PC-9 (cell line): Measurements from ENCODE around the gene PRKG1. TPM values are rescaled to one million over a fixed set of nuclear protein-coding genes. Genes with fewer than 3 reads are reported as not detected.
"Not testable (repeated sequence)": the region's sequence is repeated elsewhere in the genome, so short reads cannot be mapped to it uniquely, and the experiment has no call there.

Experiments used
- BruUV-seq: library from RNA; stranded (reverse); fragments of 400-500 nt; replicated peaks from 2 replicates; lab custom pipeline; 2021; lab: Mats Ljungman, UMichigan
- CTCF ChIA-PET: fragments of 300-600 bp; sonication (Branson Sonifier 250); formaldehyde crosslinking; loops from one replicate; lab custom pipeline; 2022; ENCODE audit warnings: antibody characterized with exemption; lab: Charles Lee
- POLR2A ChIA-PET: fragments of 300-600 bp; sonication (Branson Sonifier 250); formaldehyde crosslinking; loops from one replicate; lab custom pipeline; 2022; ENCODE audit warnings: antibody characterized with exemption; ENCODE audit not compliant: unreplicated experiment; lab: Charles Lee
- DNase-seq, 2 experiments: peaks; one replicate each; pipeline versions ENCODE4 v3.0.0 to v3.0.0-alpha.2; 2015 to 2022; ENCODE audit warnings: mixed read lengths in 1 of 2
- H2AFZ ChIP-seq: fragments of 200-600 bp; sonication (generic); 2 replicates; pipeline ENCODE4 v1.8.1; 2017; ENCODE audit warnings: antibody characterized with exemption
- H3F3A ChIP-seq: fragments of 200-600 bp; sonication (generic); 2 replicates; pipeline ENCODE4 v1.8.1; 2017; ENCODE audit warnings: antibody characterized with exemption, mild to moderate bottlenecking, low read depth; ENCODE audit not compliant: insufficient read depth
- H3K27ac ChIP-seq: fragments of 200-600 bp; sonication (generic); 2 replicates; pipeline ENCODE4 v1.6.1; 2016; ENCODE audit warnings: mixed run types
- H3K27me3 ChIP-seq: fragments of 200-600 bp; sonication (generic); 2 replicates; pipeline ENCODE4 v1.6.1; 2016; ENCODE audit warnings: low read depth, mixed run types; ENCODE audit not compliant: insufficient read depth
- H3K36me3 ChIP-seq: fragments of 200-600 bp; sonication (generic); 2 replicates; pipeline ENCODE4 v1.6.1; 2016; ENCODE audit warnings: low read depth, mixed run types
- H3K4me1 ChIP-seq: fragments of 200-600 bp; sonication (generic); replicated peaks from 2 replicates; pipeline ENCODE4 v1.6.1; 2016; ENCODE audit warnings: mixed run types; ENCODE audit not compliant: insufficient read depth
- H3K4me2 ChIP-seq: fragments of 200-600 bp; sonication (generic); 2 replicates; pipeline ENCODE4 v1.6.1; 2017; ENCODE audit warnings: mixed run types
- H3K4me3 ChIP-seq: fragments of 200-600 bp; sonication (generic); 2 replicates; pipeline ENCODE4 v1.6.1; 2016; ENCODE audit warnings: mixed run types
- H3K79me2 ChIP-seq: fragments of 200-600 bp; sonication (generic); 2 replicates; pipeline ENCODE4 v1.6.1; 2017; ENCODE audit warnings: low read depth, mixed run types
- H3K9me2 ChIP-seq: fragments of 200-600 bp; sonication (generic); 2 replicates; pipeline ENCODE4 v1.8.1; 2017; ENCODE audit warnings: mild to moderate bottlenecking; ENCODE audit not compliant: insufficient read depth
- H3K9me3 ChIP-seq: fragments of 200-600 bp; sonication (generic); 2 replicates; pipeline ENCODE4 v1.8.1; 2016; ENCODE audit warnings: low read depth; ENCODE audit not compliant: insufficient read depth
- H4K20me1 ChIP-seq: fragments of 200-600 bp; sonication (generic); 2 replicates; pipeline ENCODE4 v1.8.1; 2017; ENCODE audit not compliant: insufficient read depth
- CTCF ChIP-seq: fragments of 200-600 bp; sonication (generic); conservative IDR thresholded peaks from 2 replicates; pipeline ENCODE4 v1.6.1; 2017; ENCODE audit warnings: mixed run types, antibody characterized with exemption, mild to moderate bottlenecking, moderate library complexity
- EZH2 ChIP-seq: fragments of 200-600 bp; sonication (generic); IDR thresholded peaks from 2 replicates; pipeline ENCODE4 v1.8.0; 2017; ENCODE audit warnings: antibody characterized with exemption, low read depth
- intact Hi-C: fragments of 100-400 bp; cut with micrococcal nuclease; formaldehyde crosslinking; loops from one replicate; pipeline ENCODE4 v1.10.0; 2022; ENCODE audit not compliant: unreplicated experiment
- total RNA-seq: library from RNA; stranded (reverse); gene quantifications from 2 replicates; pipeline ENCODE4 v1.2.3, GENCODE V29; 2021

Gene PRKG1
- total RNA-seq, 1 experiment from 2014 or later: 0.70 TPM

- intact Hi-C loops: no loop called here
- H3K4me1 ChIP-seq: no peaks in the 10 kb centered on the region
- H3K27ac ChIP-seq: no peak overlapping the region
- H3K27me3 ChIP-seq: no peaks in the 10 kb centered on the region
- H3K9me2 ChIP-seq: no peaks in the 10 kb centered on the region
- no peak for TF ChIP-seq EZH2
- no peak overlapping the region for H3K4me2 ChIP-seq
- H3K9me3 ChIP-seq: 0 out of 2 replicates have a peak, but pooled peaks cover 4% of the 10 kb centered on the region
- BruUV-seq: no TSS peak
- DNase-seq: no peak
- no peaks in the 10 kb centered on the region for H3K79me2 ChIP-seq
- no peak overlapping the region for H3K4me3 ChIP-seq
- H3F3A ChIP-seq: no peaks in the 10 kb centered on the region
- POLR2A ChIA-PET: interaction anchor here (0.7 kb wide), 1 partner anchor 570 kb away, joined by 4 read pairs; no protein-coding TSS in a partner anchor
- H4K20me1 ChIP-seq: no peaks in the 10 kb centered on the region; the same call in 1 of the 2 replicates
- H2AFZ ChIP-seq: no peak overlapping the region
- CTCF ChIA-PET: no interaction called here
- no peaks in the 10 kb centered on the region for H3K36me3 ChIP-seq
Observed at GRCh38 chr10:52031771-52032170, 957.5 kb downstream of the PRKG1 start.

GRCh38 chr10:52032681-52033629 lies 958.7 kb downstream of the PRKG1 start:
- Histone ChIP-seq H3K36me3 (no peaks in the 10 kb centered on the region), H3K4me2 (no peak overlapping the region), H3K4me1 (no peaks in the 10 kb centered on the region), H3K27ac (no peak overlapping the region), H3F3A (no peaks in the 10 kb centered on the region), H2AFZ (no peak overlapping the region), H3K27me3 (no peaks in the 10 kb centered on the region), H3K9me3 (0 out of 2 replicates have a peak, but pooled peaks cover 4% of the 10 kb centered on the region), H4K20me1 (no peaks in the 10 kb centered on the region; the same call in 1 of the 2 replicates), H3K9me2 (no peaks in the 10 kb centered on the region), H3K4me3 (no peak overlapping the region), H3K79me2 (no peaks in the 10 kb centered on the region)
- no peak for TF ChIP-seq CTCF
- TF ChIP-seq EZH2: no peak
- no TSS peak for BruUV-seq
- DNase-seq: no peak
- ChIA-PET CTCF (no interaction called here), POLR2A (interaction anchor here (0.7 kb wide), 1 partner anchor 571 kb away, joined by 4 read pairs; no protein-coding TSS in a partner anchor)
- intact Hi-C loops: no loop called here

- H3K27ac ChIP-seq, DNase-seq, H3F3A ChIP-seq, H3K79me2 ChIP-seq, H3K36me3 ChIP-seq, H2AFZ ChIP-seq, H3K9me2 ChIP-seq, H4K20me1 ChIP-seq, POLR2A ChIA-PET, H3K9me3 ChIP-seq, CTCF ChIA-PET, H3K4me3 ChIP-seq, H3K4me1 ChIP-seq, BruUV-seq, intact Hi-C loops, H3K4me2 ChIP-seq, H3K27me3 ChIP-seq: not testable (repeated sequence)
Observed at GRCh38 chr10:52039002-52039793, 964.9 kb downstream of the PRKG1 start.
